PFSK-1 (cell line): ENCODE measurements around the gene FRMD4A.

Experiments
- POLR2AphosphoS5 ChIP-seq: IDR thresholded peaks from 2 replicates; pipeline ENCODE4 v1.6.1; 2012; ENCODE audit warnings: low read depth, mild to moderate bottlenecking, control low read depth, low read length, moderate library complexity
- TAF1 ChIP-seq: IDR thresholded peaks from 2 replicates; pipeline ENCODE4 v1.6.1; 2012; ENCODE audit warnings: low read length, control low read depth, borderline replicate concordance; ENCODE audit not compliant: insufficient read depth

DNA sequence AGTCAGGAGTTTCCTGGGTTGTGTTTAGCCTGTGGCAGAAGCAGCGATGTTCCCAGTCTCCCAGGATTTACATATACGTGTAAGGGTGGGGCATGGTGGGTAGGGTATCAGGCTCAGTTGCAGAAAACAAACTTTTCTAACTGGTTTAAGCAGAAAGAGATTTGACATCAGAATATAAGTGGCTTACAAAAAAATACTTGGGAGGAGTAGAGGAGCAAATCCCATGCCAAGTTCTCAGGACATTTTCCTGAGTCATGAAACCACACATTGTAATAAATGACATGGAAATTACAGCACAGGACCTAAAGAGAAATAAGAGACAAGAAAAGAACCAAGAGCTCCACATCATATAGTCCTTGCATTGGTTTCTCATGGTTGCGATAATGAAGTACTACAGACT, 26.2 kb upstream of the FRMD4A start:
- TF ChIP-seq POLR2AphosphoS5, result no peak
- no peak for TF ChIP-seq TAF1
